GM18517 (cell line): ENCODE data around the gene LMNTD1.
"Not testable (repeated sequence)": the region's sequence is repeated elsewhere in the genome, so short reads cannot be mapped to it uniquely, and the experiment has no call there.

ENCODE experiments used
- ATAC-seq: cut with Tn5 transposase; IDR thresholded peaks from one replicate; pipeline ENCODE4 v1.9.1; 2021; ENCODE audit warnings: mild to moderate bottlenecking, moderate library complexity; ENCODE audit not compliant: unreplicated experiment

Gene LMNTD1

DNA sequence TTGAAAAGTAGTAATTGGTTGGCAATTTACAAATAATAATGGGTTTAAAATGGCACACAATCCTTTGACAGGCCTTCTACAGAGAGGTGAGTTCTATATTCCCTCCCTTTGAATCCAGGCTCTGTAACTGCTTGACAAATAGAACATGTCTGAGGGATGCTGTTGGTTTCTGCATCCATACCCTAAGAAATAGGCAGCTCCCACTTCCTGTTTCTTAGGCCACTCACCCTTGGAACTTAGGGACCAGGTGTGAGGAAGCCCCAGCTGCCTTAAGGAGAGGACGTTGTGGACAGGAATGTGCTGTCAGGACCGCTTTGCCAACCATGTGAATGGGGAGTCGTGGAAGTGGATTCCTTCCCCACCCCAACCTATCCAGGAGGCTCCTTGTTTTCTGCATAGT lies 59.4 kb downstream of the LMNTD1 start:
- no peak for ATAC-seq

GRCh38 chr12:25491396-25492325 lies 61.4 kb downstream of the LMNTD1 start:
- ATAC-seq, result no peak

DNA sequence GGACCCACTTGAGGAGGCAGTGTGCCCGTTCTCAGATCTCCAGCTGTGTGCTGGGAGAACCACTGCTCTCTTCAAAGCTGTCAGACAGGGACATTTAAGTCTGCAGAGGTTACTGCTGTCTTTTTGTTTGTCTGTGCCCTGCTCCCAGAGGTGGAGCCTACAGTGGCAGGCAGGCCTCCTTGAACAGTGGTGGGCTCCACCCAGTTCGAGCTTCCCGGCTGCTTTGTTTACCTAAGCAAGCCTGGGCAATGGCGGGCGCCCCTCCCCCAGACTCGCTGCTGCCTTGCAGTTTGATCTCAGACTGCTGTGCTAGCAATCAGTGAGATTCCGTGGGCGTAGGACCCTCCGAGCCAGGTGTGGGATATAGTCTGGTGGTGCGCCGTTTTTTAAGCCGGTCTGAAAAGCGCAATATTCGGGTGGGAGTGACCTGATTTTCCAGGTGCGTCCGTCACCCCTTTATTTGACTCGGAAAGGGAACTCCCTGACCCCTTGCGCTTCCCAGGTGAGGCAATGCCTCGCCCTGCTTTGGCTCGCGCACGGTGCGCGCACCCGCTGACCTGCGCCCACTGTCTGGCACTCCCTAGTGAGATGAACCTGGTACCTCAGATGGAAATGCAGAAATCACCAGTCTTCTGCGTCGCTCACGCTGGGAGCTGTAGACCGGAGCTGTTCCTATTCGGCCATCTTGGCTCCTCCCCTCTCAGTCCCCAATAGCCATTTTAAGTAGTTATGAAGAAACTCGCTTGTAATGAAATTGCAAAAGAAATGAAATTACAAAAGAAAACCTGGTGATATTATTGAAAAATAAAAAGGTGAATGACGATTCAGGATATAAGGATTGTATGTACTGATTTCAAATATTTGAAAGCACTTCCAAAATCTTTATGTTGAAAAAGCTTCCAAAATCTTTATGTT lies 63.9 kb downstream of the LMNTD1 start:
- not testable (repeated sequence) for ATAC-seq

DNA sequence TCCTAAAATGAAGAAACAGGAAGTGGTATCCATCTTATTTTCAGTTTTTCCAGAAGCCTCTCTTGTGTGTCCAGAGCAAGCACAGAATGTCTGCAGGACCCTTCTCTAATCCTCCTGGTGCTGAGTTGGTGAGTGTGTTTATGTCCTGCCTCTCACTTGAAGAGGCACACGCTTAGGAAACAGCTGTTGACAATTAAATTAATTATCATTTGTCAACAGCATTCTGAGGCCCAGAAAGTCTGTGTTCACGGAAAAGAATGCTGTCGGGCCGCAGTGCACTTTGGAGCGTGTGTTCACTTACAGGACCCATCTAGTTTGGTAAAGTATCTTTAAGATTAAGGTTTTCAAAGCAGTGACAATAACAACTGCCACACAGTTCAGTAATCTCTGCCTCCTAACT lies 70.5 kb downstream of the LMNTD1 start:
- ATAC-seq, result no peak

- ATAC-seq, result no peak
Measured at GRCh38 chr12:25480145-25480544, 72.9 kb downstream of the LMNTD1 start.

DNA sequence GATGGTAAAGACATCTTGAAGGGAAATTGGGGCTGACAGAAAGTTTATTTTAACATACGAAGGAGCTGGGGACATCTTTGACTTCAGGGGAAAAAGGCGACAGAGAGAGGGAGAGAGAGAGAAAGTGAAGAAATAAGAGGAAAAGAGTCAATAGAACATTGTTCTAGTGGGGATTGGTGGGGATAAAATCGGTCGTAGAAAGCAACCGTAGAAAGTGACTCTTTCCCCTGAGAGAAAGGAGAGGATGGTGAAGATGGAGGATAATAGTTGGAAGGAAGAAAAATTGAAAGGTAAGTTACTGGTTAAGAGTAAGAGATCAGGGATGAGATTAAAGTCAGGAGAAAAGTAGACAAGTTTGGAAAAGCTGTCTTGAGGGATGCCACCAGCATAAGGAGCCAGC lies 75.9 kb downstream of the LMNTD1 start:
- ATAC-seq, result no peak

GRCh38 chr12:25472453-25472852 lies 80.6 kb downstream of the LMNTD1 start:
- ATAC-seq, result no peak

GRCh38 chr12:25469861-25470260 lies 83.2 kb downstream of the LMNTD1 start:
- ATAC-seq, result no peak

DNA sequence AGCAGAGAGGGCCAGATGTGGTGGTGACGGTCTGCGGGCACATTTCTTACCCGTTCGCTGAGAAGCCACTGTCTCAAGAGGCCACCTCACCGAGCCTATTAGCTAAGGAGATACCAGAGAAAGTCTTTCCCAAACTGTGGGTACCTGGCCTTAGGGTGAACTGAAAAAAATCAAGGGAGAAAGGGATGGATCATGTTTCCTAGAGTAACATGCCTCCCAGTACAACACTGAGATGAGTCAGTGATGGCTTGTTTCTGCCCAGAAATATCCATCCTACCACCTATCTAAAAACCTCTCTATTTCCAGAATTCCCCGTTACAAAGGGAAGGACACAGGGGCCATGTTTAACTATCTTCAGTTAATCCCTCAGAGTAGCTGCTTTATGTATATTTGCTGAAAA lies 83.7 kb downstream of the LMNTD1 start:
- ATAC-seq, result no peak

GRCh38 chr12:25463521-25463920 lies 89.6 kb downstream of the LMNTD1 start:
- no peak for ATAC-seq

DNA sequence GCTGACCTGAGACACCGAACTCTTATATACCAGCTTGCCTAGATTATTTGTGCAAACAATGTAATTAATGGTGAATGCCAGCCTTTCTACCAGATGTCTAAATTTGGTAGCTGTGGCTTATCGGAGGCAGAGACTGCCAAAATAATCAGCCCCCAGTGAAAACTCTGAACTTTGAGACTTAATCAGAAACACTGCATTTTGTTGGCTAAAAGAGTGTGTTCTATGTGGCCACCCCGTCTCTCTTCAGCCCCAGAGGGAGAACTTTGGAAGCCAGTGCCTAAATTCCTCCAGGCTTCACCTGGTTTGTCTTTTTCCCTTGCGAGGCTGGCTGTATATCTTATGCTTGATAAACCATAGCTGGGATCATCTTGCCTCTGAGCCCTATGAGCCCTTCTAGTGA lies 90.1 kb downstream of the LMNTD1 start:
- ATAC-seq, result no peak

DNA sequence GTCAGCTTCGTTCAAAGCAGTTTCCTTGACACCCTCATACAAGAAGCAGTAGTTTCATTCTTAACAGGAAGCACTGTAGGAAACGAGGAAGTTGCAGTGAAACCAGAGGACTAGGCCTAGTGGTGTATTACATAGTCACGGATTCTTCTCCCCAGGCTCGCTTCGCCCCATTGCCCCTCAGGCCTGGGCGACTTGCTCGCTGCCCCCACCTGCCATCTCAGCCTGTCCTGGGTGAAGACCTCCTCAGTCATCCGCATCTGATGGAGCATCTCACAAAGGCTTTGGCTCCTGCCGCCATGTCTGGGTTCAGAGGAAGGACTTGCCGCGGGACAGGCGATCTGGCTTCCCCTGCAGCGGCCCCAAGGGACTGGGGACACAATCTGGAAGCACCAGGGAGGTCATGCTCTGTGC lies 93.5 kb downstream of the LMNTD1 start:
- no peak for ATAC-seq

- ATAC-seq, result no peak
Measured at GRCh38 chr12:25458047-25458552, 95.0 kb downstream of the LMNTD1 start.

GRCh38 chr12:25456474-25456873 lies 96.6 kb downstream of the LMNTD1 start:
- ATAC-seq, result no peak

- no peak for ATAC-seq
Measured at GRCh38 chr12:25455696-25456095, 97.4 kb downstream of the LMNTD1 start.

GRCh38 chr12:25449007-25449406 lies 104.1 kb downstream of the LMNTD1 start:
- no peak for ATAC-seq

DNA sequence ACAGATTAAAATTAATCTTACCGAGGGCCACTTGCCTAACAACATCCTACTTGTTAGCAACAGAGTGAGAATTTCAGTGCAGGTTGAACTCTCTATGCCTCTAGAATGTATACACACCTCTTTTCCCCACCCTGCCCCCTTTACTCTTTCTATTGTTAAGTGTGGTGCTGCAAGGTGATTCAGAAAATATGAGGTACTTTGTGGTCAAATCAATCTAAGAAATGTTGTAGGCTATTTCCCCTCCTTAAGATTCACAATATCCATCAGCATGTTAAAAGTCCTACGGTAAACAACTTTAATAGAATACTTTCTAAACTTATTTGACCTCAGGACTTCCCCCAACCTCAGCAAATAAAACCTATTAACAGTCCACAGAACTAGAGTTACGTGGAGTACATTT lies 106.0 kb downstream of the LMNTD1 start:
- ATAC-seq, result no peak

GRCh38 chr12:25438638-25439037 lies 114.4 kb downstream of the LMNTD1 start:
- no peak for ATAC-seq

GRCh38 chr12:25436206-25437030 lies 116.7 kb downstream of the LMNTD1 start:
- peak; percentile 68 for ATAC-seq

GRCh38 chr12:25435431-25435830 lies 117.7 kb downstream of the LMNTD1 start:
- ATAC-seq, result no peak

DNA sequence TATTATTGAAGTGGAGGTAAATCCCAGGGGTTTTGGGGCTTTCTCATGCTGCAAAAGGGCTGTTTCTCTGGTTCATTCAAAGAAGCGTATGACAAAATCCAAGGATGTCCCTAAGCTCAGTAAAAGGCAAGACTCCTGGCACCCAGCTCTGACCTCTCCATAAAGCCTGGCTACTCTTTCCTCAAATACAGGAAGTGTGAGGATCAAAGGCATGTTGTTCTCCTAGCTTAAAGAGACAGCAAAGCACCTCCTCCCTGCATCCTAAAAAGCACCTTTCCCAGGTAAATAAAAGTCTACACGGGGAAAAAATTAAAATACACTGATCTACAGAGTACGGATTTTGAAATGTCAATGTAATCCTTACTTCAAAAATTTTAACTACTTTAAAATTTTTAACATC lies 118.6 kb downstream of the LMNTD1 start:
- ATAC-seq, result no peak
